GM20000 (cell line): ENCODE results near the gene RASAL3.

Experiments used
- DNase-seq: peaks from one replicate; pipeline ENCODE4 v3.0.0; 2012; ENCODE audit warnings: low spot score
- TF ChIP-seq, protein P1 (sequence below): IDR thresholded peaks from 2 replicates; pipeline ENCODE4 v1.5.1; 2012; ENCODE audit warnings: mild to moderate bottlenecking, control low read depth; ENCODE audit errors: extremely low read depth, missing control alignments

Gene RASAL3

DNA sequence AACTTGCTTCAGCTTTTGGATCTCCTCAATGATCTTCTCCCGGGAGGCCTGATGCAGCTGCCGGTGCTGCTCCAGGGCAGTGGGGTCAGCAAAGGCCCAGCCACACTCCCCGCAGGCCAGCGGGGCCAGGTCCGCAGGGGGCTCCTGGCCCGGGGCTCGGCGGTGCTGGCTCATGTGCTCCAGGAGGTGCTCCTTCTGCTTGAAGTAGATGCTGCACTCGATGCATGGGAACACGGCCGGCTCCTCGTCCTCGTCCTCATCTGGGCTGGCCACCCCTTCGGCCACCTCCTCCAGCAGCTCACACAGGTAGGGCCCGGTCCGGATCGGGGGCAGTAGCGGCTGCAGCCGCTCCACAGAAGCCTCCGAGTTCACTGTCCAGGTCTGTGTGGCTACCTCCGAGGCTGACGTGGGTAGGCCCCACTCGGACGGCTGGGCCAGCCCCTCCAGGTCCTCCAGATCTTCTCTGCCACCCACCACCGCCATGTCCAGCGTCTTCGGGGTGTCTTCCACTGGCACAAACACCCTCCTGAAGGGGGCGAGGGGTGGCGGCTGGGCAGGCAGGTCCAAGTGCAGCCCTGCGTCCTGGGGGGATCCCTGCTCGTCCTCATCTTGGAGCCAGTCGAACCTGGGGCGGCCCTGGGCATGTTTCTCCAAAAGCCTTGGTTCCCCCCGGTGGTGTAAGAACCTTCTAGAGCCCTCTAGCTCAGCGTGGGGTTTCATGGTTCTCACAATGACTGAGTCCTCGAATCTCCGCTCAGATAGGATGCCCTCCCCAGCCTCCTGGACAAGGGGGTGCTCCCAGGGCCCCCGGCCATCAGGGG, 24.3 kb downstream of the RASAL3 start:
- no peak for DNase-seq
- TF ChIP-seq, protein P1, sequence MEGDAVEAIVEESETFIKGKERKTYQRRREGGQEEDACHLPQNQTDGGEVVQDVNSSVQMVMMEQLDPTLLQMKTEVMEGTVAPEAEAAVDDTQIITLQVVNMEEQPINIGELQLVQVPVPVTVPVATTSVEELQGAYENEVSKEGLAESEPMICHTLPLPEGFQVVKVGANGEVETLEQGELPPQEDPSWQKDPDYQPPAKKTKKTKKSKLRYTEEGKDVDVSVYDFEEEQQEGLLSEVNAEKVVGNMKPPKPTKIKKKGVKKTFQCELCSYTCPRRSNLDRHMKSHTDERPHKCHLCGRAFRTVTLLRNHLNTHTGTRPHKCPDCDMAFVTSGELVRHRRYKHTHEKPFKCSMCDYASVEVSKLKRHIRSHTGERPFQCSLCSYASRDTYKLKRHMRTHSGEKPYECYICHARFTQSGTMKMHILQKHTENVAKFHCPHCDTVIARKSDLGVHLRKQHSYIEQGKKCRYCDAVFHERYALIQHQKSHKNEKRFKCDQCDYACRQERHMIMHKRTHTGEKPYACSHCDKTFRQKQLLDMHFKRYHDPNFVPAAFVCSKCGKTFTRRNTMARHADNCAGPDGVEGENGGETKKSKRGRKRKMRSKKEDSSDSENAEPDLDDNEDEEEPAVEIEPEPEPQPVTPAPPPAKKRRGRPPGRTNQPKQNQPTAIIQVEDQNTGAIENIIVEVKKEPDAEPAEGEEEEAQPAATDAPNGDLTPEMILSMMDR: no peak

DNA sequence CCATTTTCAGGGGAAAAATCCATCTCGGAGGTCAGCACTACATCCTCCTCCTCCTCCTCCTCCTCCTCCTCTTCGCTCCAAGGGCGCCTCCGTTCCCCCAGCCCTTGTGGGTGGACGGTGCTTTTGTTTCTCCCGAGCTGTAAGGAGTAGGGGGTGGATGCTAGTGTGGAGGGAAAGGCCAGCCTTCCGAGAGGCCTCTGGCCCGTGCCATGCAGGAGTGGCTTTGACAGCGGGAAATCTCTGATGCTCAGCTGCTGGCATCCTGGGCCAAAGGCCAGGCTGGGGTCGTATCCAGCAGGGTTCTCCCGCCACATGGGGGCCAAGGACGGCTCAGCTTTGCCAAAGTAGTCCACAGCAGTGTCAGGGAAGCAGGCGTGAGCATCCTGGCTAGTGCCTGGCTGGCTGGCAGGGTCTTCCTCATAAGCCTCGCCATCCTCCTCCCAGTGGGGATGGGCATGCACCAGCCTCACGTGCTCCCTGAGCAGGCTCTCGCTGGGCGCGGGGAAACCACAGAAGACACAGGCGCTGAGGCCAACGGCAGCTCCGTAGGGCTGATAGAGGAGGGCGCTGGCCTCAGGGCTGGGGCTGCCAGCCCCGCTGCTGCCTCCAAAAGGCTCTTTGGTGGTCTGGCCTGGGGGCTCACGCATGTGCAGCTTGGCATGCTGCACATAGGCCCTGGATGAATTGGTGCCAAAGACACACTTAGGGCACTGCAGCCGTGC, 25.1 kb downstream of the RASAL3 start:
- TF ChIP-seq, protein P1: no peak

DNA sequence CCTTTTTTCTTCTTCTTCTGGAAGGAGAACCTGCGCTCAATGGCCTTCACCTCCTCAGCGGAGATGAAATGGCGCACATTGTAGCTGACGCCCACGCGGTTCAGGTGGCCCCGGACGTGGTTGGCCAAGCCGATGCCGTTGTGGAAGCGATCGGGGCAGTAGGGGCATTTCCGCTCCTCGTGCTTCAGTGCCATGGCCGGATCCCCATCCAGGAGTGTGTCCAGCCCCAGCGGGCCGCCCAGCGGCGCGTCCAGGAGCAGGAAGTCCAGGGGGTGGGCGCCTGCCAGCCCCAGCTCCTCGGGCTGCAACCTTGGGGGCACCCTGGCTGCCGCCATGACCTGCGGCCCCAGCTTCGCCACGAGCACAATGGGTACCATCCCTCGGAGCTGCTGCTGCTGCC, 25.8 kb downstream of the RASAL3 start:
- TF ChIP-seq, protein P1: no peak
- no peak for DNase-seq

More for the DNA sequence above, 25.1 kb downstream of the RASAL3 start:
- DNase-seq: no peak

DNA sequence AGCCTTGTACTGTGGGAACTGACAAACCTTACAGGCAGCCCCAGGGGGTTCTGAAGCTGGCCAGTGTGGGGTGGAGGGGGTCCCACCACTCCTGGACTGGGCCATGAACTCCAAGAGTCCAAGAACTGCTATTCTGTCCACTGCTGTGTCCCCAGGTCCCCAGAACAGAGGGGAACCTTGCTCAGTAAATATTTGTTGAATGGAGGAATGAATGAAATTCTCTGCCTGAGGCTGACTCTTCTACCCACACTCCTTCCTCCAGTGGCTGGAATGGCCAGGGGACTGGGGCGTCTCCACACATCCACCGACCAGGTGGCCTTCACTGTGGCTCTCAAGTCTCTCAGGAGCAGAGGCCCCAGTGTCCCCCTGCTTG, 26.2 kb downstream of the RASAL3 start:
- no peak for DNase-seq

DNA sequence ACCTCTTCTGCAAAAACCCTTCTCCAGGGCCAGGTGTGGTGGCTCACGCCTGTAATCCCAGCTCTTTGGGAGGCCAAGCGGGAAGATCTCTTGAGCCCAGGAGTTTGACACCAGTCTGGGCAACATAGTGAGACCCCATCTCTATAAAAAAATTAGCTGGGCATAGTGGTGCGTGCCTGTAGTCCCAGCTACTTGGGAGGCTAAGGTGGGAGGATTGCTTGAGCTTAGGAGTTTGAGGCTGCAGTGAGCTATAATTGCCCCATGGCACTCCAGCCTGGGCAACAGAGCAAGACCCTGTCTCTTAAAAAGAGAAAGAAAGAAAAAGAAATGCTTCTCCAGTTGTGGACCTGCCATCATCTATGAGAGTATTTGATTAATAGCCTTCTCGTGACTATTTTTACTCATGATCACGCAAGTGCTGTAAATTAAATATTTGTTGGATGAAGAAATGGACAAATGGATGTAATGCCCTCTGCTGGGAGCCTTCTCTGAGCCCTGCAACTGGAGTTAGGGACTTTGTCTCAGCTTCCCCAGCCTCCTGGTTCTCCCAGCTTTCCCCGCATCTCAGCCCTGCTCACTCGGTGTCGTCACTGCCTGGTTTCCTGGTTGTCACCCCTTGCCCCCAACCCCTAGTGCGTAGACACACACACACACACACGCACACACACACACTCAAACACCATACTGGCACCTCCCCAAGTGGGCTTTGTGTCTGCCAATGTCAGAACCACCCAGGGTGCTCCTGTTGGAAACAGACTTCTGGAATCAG, 26.8 kb downstream of the RASAL3 start:
- DNase-seq: no peak
- TF ChIP-seq, protein P1: no peak

More for the DNA sequence above, 26.2 kb downstream of the RASAL3 start:
- TF ChIP-seq, protein P1: no peak

DNA sequence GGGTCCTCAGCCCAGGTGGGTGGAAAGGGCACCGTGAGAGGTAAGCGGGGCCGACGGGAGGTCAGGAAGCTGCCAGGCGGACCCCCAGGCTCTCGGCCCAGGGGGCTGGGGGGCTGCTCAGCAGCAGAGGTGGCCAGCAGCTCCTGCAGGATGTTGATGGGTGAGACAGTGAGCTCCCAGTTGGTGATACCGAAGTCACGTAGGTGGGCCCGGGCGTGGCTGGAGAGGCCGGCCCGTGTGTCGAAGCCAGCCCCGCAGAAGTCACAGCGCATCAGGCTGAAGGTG, 27.6 kb downstream of the RASAL3 start:
- DNase-seq: no peak
- TF ChIP-seq, protein P1: no peak
